22Rv1 (cell line): ENCODE measurements around the gene CCNB3.

ENCODE experiments used
- H3K27ac ChIP-seq: fragments of 450-650 bp; 2 replicates; pipeline ENCODE4 v1.5.1; 2017
- CTCF ChIP-seq: fragments of 450-650 bp; IDR thresholded peaks from 2 replicates; pipeline ENCODE4 v1.5.1; 2017; ENCODE audit warnings: mild to moderate bottlenecking
- ZFX ChIP-seq: fragments of 450-650 bp; IDR thresholded peaks from 2 replicates; pipeline ENCODE4 v1.6.1; 2017; ENCODE audit warnings: antibody characterized with exemption, borderline replicate concordance

CCNB3 gene

DNA sequence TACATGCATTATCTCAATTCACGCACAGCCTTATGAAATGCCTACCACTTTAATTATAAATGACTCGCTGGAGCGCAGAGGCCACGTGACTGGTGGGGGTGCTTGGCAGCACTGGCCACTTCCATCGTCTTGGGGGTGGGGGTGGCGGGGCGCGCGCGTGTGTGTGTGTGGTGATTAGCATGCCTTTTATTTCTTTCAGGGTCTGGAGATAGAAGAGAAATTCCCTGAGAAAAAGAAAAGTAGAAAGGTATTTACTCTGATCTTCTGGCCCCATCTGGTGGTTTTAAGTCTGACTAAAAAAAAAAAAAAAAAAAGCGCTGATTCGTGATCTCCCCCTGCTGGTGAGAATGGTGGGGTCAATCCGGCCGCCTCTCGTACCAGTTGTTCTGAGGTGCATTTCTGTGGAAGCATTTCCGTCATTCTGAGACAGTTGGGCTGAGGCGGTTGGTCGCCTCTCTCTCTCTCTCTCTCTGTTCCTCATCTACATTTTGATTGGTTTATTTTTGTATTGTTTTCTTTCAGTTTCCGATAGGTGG is at the start of gene CCNB3:
TSS of gene CCNB3 (plus strand) at position 402 of the 536 bp plus-strand sequence. CDS start 80,399 bp downstream, outside the sequence.
- peak within 1 kb of the TSS; percentile 46 for H3K27ac ChIP-seq
- no peak for TF ChIP-seq ZFX
- TF ChIP-seq CTCF, result peak; percentile 54

DNA sequence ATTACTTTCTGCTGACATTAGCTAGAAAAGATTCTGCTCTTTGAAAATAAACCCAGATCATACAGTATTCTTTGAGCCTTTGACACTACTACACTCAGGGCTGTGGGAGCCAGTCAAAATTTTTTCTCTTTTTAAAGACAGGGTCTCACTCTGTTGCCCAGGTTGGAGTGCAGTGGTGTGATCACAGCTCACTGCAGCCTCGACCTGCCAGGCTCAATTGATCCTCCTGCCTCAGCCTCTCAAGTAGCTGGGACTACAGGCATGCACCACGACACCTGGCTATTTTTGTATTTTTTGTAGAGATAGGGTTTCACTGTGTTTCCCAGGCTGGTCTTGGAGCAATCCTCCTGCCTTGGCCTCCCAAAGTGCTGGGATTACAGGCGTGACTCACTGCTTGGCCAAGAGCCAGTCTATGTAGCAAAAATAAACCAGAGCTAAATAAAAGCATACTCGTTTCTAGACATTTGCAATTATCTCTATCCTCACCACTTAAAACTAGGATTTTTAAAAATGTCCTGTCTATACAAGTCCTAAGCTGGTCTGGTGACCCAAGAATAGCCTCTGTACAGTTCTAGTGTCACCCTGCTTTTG is 46.9 kb upstream of the CCNB3 start:
- no peak overlapping the region for H3K27ac ChIP-seq
- TF ChIP-seq ZFX, result no peak
- TF ChIP-seq CTCF, result no peak

- TF ChIP-seq CTCF (no peak), ZFX (no peak)
- H3K27ac ChIP-seq, result no peak overlapping the region
Observed at GRCh38 chrX:50158593-50158992, 46.0 kb upstream of the CCNB3 start.

DNA sequence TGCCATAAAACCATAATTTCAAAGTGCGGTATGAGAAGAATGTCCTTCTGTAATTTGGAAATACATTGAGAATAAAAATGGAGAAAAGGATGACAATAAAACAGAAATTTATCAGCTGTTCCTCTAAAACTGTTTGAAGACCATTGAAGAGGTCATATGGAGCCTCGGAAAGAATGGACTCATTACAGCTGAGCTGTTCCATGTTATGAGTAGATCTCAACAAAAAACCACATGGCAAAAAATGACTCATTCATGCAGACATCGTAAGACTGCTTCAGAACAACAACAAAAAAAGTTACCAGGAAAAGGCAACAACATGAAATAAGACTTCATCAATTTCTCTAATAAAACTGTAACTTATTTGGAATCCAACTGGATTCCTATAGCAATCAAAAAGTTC is 43.4 kb upstream of the CCNB3 start:
- no peak overlapping the region for H3K27ac ChIP-seq
- TF ChIP-seq ZFX (no peak), CTCF (no peak)

DNA sequence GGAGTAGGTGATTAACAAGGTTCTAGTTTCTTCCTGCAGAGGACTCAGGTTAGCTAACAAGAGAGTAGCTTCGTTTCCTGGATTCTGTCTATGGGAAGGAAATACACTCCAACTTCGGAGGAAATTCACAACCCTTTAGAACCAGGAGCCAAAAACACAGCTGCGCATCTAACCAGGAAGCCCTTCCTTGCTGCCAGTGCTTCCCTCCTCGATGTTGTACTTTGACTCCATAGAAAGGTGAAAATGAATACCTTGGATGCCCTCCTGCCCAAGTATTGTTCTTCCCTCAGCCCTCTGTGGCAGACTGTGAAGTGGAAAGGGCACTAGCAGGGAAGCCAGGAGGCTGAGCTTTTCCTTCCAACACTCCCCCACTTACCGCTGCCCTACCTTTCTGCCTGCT is 38.8 kb upstream of the CCNB3 start:
- TF ChIP-seq ZFX, result no peak
- TF ChIP-seq CTCF, result no peak
- no peak overlapping the region for H3K27ac ChIP-seq

GRCh38 chrX:50167366-50167765 is 37.2 kb upstream of the CCNB3 start:
- TF ChIP-seq CTCF (no peak), ZFX (no peak)
- no peak overlapping the region for H3K27ac ChIP-seq

DNA sequence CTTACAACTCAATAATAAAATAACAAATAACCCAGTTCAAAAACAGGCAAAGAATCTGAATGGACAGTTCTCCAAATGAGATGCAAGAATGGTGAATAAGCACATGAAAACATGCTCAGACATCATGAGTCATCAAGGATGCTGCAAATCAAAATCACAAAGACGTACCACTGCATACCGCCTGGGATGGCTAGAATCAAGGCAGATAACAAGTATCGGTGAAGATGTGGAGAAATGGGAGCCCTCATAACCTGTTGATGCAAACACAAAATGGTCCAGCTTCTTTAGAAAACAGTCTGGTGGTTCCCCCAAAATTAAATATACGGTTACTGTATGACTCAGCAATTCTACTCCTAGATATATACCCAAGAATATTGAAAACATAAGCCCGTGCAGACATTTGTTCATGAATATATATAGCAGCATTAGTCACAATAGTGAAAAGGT is 36.3 kb upstream of the CCNB3 start:
- H3K27ac ChIP-seq, result no peak overlapping the region
- TF ChIP-seq CTCF (no peak), ZFX (no peak)
